A204.1 (cell line): ENCODE measurements around the gene ZBP1.

Experiments used
- FAIRE-seq: peaks from 2 replicates; lab custom pipeline; 2012; peaks lifted over from hg19 to GRCh38; lab: Jason Lieb, UNC

The ZBP1 gene

DNA sequence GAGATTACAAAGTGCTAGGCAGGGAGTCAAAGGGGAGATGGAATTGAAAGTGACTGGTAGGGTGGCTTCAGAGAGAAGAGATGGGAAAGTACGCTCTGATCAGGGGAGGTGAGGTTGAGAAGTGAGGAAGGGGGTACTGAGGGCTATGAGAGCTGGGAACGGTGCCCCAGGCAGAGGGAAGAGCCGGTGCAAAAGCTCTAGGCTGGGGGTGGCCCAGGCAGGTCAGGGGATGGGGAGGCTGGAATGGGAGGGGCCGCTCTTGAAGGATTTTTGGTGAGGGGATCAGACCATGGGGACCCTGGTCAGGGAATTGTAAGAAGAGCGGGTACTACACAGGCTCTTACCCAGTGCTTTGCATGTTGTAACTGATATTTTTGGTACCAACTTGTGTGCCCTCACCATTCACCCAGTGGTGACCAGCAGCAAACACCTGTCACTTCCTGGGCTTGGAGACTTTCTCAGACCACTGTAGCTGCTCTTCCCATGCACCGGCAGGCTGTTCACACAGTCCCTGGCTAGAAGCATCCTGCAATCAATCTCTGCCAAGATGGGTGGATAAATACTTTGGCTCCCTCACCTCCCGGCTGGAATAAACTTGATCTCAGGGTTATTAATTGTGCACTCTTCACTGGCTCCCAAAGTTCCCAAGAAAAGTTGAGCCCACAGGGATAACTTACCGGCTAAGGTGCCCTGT is 35.3 kb downstream of the ZBP1 start:
- FAIRE-seq = no peak

- FAIRE-seq = no peak
Observed at GRCh38 chr20:57583289-57584257, 36.7 kb downstream of the ZBP1 start.

- FAIRE-seq = no peak
Observed at GRCh38 chr20:57582432-57583288, 37.6 kb downstream of the ZBP1 start.

DNA sequence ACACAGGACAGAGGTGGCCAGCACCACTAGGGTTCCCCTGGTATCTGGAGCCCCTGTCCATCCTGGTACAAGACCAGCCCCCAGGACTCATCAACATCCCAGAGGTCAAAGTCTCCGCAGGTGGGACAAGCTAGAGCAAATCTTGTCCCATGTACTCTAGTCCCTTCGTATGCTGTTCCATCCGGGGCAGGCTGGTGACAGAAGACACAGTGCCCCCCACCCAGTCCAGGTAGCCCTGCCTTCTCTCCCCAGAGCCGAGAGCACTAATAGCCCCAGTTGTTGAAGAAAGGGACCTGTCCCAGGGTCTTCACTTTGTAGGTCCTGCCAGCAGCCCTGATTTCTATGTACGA is 38.2 kb downstream of the ZBP1 start:
- FAIRE-seq = no peak

DNA sequence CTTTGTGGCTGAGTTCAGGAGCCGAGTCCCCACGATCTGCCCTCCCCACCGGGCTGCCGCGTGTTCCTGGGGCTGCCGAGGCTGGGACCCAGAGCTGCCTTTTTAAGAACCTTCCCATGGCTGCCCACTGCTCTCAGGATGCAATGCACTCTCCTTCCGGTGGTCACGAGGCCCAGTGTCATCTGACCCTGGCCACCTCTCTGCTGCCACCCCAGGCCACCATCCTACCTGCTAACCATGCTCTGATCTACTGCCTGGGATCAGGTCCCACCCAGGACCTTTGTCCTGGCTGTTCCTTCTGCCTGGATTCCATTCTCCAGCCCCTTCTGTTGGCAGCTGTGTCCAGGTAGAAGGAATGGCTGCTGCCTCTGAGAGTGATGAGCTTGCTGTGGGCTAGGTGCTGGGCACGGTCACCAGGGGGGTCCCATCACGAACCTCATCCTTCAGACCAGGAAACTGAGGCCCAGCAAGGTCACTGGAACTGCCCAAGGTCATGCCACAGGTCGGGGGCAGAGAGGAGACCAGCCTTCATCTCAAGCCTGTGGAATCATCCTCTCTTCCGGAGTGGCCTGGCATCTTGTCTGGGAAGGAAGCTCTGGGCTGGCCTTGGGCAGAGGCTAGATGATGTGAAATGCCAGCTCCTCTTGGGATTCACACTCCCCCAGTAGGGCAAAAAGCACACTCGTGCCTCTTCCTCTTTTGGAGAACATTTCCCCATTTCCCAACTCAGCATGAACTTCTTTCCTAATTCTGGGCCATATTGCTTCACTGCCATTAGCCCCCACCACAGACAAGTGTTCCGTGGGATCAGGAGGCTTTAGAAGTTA is 38.8 kb downstream of the ZBP1 start:
- no peak for FAIRE-seq

DNA sequence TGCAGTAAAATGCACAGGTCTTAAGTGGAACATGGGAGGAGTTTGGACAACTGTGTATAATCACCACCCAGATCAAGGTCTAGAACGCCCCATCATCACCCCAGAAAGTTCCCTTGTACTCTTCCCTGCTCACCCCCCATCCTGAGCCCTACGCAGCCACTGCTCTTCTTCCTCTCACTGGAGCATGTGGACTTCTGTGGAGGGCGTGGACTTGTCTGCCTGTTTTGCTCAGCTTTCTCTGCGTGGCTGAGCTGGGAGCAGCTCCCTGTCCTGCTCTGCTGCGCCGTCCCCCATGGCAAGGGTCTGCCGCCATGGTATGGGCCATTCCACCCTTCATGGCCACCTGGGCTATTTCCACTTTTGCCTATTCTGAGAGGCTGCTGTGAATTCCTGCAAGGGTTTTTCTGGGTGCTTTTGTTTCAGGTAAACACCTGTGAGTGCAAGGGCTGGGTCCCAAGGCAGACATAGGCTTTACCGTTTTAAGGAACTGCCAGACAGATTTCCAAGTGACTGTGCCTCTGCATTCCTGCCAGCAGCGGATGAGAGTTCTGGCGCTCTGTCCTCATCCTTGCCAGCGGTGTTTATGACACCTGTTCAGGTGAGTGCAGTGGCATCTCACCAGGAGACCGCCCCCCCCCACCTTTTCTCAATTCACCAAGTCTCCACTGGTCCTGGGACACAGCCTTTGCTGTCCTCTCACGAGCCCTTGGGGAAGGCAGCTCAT is 39.6 kb downstream of the ZBP1 start:
- no peak for FAIRE-seq

GRCh38 chr20:57579898-57580447 is 40.3 kb downstream of the ZBP1 start:
- no peak for FAIRE-seq

DNA sequence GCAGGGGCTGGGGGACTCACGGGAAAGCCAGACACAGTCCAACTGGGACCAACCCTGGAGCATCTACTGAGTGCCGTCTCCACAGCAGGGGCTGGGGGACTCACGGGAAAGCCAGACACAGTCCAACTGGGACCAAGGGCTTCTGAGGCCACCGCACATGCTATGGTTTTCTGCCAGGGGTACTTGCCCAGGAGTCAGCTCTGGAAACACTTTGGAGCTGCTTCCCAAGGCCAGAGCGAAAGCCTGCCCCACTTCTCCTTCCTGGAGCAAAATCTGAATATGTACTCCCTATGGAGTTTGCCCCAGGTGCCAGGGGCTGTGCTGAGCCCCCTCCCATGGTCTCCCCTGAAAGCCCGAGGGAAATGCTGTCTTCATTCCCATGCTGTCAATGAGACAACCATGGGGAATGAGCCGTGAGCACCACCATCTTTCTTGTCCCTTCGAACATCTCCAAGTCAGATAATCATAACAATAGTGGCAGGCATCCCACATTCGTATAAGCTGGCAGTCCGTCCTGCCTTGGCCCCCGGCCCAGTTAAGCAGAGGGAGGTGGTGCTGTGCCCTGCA is 40.8 kb downstream of the ZBP1 start:
- no peak for FAIRE-seq

- FAIRE-seq = no peak
Observed at GRCh38 chr20:57578476-57579165, 41.6 kb downstream of the ZBP1 start.

GRCh38 chr20:57577679-57578475 is 42.3 kb downstream of the ZBP1 start:
- no peak for FAIRE-seq

DNA sequence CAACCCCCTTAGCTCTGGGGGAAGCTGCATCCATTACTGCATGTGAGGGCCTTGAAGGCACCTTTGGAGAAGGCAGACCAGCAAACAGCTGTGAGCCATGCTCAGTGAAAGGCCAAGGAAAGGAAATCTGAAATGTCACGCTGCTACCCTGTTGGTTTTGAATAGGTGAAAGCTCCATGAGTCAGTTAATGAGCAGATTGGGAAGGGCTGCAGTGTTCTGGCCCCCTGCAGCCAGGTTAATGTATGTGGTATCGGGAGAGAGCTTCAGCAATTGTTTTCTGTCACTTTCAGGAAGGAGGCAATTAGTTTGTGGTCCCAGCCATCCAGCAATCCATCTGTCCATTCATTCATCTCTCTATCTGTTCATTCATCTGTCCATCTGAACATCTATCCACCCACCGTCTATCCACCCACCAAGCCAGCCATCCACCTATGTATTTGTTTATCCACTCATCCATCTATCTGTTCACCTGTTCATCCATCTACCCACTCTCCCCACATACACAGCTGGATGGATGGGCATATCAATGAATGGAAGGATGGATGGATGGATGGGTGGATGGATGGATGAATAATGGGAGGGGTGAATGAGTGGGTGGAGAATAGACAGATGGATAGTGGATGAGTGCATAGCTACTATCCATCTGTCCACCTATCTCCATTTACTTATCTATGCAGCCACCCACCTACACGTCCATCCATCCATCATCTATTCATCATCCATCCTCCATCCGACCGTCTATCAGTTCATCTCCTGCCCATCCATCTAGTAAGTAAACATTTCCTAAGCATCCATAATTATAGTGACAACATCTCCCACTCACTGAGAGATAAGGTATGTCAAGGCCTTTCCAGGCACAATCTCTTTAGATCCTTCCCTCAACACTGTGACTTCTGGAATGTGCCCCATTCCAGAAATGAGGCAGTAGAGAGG is 43.3 kb downstream of the ZBP1 start:
- FAIRE-seq = no peak

DNA sequence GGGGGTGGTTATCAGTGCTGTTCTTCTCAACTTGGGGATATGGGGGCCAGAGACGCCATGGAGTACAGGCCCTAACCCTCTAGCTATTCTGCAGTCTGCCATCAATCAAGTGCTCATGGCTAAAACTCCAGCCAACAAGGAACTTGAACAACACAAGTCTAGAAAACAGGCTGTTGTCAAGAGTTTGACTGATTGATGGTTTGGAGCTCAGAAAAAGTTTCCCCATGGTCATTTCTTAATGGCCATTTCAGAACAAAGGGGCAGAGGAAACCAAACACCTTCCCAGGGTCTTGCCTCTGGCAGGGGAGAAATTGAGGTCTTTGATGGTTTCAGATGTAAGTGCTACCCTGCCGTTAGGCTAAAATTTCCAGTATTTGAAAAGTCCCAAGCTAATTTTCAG is 44.2 kb downstream of the ZBP1 start:
- no peak for FAIRE-seq

DNA sequence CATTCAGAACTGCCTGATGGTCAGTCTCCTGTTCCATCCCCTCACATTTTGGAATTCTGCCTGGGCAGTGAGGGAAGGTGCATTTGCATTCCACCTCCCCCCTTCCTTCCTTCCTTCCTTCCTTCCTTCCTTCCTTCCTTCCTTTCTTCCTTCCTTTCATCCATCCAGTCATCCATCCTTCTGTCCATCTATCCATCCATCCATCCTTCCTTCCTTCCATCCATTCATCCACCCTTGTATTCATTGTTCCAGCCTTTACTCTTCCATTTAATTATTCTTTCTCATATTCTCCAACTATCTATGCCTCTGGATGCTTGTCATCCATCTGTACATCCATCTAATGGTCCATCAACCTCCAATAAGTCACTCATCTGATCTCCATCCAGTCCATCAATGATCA is 45.3 kb downstream of the ZBP1 start:
- no peak for FAIRE-seq

DNA sequence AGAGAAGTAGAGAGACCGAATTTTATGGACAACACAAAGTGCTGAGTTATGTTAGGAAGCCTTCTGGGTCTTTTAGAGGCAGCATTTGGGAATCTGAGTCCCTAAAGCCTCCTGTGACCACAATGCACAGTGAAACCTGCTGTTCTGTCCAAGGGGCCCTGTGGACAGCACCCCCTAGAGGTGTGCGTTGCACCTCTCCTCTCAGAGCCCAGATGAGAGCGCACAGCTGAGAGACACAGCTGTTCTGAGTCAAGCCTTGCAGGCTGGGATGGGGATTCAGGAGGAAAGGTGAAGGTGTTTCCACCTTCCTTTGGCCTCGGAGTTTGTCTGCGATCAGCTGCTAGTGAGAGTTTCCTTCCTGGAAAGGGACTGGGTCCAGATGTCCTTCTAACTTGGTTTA is 46.3 kb downstream of the ZBP1 start:
- FAIRE-seq = no peak

- FAIRE-seq = no peak
Observed at GRCh38 chr20:57573242-57573641, 47.0 kb downstream of the ZBP1 start.

GRCh38 chr20:57571782-57572416 is 48.3 kb downstream of the ZBP1 start:
- no peak for FAIRE-seq

GRCh38 chr20:57570920-57571319 is 49.3 kb downstream of the ZBP1 start:
- no peak for FAIRE-seq
